Smooth muscle cell of the pulmonary artery (primary cell): Measurements from ENCODE around the gene UHRF1. TPM values are rescaled to one million over a fixed set of nuclear protein-coding genes. Genes with fewer than 3 reads are reported as not detected.

Source experiments
- total RNA-seq: library from RNA; depleted of rRNA; stranded (reverse); fragments of >200 nt; gene quantifications from 2 replicates; pipeline ENCODE4 v1.2.3, GENCODE V29; 2014

UHRF1 gene
- 13.4 and 23.0 TPM in 2 replicates for total RNA-seq

DNA sequence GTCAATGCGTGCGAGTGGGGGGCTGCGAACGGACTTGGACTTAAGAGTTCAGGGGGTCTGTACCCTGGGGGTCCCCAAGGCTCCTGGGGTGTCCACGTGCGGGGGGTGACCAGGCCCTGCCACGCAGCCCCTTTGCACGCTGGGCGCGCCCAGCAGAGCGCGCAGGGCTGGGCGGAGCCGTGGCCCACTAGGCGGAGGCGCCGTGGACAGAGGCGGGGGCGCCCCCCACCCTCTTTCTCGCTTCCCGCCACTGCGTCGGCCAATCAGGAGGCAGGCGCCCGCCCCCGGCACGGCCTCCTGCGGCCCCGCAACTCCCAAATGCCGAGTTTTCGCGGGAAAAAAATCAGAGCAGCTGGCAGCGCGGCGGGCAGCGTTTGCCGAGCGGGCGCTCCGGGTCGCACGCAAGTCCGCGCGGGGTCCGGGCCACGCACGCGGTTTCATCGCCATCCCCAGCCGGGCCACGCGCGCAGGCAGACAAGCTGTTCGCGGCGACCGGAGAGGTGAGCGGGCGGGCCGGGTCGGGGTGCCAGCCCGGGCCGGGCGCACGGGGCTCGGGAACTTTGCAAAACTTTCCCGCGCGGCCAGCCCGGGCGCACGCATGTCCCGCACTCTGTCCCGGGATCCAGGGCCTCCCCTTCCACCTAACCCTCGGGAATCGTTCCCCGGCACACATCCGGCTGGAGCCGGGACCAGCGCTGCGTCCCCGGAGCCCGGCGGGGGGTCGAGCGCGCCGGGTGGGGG, at the start of gene UHRF1:
Gene UHRF1 (plus strand): TSS at position 346 of the 741 bp plus-strand sequence. CDS start 1,385 bp downstream, outside the sequence.

DNA sequence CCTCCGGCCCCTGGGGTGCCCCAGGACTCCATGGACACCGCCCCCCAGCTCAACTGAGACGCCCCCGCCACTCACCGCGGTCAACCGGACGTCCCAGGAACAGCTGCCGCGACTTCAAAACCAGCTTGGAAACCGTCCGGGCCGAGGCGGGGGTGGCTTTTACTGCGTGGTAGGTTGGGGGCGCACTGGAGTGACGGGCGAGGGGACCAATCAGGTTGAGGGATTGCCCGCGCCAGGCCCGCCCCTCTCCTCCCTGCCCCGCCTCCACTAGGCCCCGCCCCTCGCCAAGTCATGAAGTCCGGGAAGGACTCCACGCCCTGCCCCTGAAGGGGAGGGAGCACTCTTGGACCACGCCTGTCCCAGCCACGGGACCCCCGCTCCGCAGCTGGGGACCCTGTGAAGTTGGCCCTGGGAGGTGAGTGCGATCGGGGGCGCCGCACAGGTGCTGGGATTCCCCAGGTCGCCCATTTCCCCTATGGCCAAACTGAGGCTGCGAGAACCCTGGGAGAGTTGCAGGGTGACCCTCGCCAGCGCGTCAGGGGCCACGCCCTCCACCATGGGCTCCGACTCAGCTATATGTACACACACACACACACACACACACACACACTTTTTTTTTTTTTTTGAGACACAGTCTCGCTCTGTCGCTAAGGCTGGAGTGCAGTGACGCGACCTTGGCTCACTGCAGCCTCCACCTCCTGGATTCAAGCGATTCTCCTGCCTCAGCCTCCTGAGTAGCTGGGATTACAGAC, 41.6 kb upstream of the UHRF1 start, which contains the start of gene PLIN3:
Gene PLIN3 (minus strand): TSS at position 134 of the 752 bp plus-strand sequence. CDS start 6,273 bp downstream, outside the sequence.

DNA sequence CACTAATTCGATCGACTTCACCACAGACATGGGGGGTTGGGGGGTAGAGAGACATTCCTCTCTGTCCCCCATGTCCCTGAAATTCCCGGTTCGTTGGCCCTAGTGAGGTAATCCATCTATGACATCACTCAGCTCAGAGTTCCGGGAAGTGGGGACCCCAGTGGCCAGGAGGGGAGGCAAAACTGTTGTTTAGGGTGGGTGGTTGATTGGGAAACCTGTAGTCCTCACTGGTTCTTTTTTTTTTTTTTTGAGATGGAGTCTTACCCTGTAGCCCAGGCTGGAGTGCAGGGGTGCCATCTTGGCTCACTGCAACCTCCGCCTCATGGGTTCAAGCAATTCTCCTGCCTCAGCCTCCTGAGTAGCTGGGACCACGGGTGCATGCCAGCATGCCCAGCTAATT, 6.5 kb upstream of the UHRF1 start, which contains the start of gene ARRDC5:
Gene ARRDC5 (minus strand): TSS at position 101 of the 400 bp plus-strand sequence. CDS start 71 bp downstream, at position 30.

DNA sequence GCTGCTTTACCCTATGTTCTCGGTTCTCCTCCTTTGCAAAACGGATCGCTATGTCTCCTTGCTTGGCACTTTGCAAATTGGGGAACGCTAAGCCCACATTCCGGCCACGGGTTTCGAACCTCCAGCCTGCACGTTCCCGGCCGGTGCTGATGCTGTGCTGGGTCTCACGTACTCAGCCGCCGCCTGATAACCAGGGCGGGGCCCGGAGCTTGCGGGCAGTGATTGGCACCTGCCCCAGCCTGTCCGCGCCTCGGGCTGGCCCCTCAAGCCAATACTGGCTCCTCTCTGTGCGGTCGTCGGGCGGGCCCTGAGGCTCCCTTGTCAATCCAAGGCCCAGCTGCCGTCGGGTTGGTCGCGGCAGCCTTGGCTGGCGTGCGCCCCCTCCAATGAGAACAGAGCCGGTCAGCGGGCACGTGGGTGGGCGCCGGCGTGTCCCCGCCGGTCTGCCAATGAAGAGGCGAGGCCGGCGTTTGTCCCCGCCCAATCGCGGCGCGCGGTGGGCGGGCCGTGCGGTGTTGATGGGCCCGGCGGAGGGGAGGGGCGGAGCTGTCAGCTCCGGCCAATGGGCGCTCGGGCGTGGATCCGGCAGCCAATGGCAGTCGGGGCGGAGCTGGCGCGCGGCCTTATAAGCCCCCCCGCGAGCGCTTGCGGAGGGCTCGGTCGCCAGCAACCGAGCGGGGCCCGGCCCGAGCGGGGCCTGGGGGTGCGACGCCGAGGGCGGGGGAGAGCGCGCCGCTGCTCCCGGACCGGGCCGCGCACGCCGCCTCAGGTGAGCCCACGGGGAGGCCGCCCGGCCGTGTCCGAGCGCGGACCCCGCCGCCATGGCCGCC, 59.4 kb downstream of the UHRF1 start, which contains the start of gene KDM4B:
Gene KDM4B (plus strand): TSS at position 652 of the 830 bp plus-strand sequence. CDS start 63,778 bp downstream, outside the sequence.

Other genes with a start within 250 kb of the UHRF1 start
- 271 and 327 TPM in 2 replicates for gene MYDGF, start 239.2 kb upstream of the UHRF1 start, total RNA-seq
- 28.5 and 51.1 TPM in 2 replicates for gene DPP9, start 185.7 kb upstream of the UHRF1 start, total RNA-seq
- 10.4 and 12.4 TPM in 2 replicates for gene FEM1A, start 117.8 kb upstream of the UHRF1 start, total RNA-seq
- gene TICAM1, start 77.8 kb upstream of the UHRF1 start, total RNA-seq: 5.5 and 8.6 TPM in 2 replicates
- gene PLIN3, start 41.8 kb upstream of the UHRF1 start, total RNA-seq: 166 and 313 TPM in 2 replicates
- not detected in 2 replicates for gene ARRDC5, start 6.6 kb upstream of the UHRF1 start, total RNA-seq
- gene KDM4B, start 59.6 kb downstream of the UHRF1 start, total RNA-seq: 30.0 and 36.9 TPM in 2 replicates